Endodermal cell (in vitro differentiated cells): ENCODE data around the gene CGB1. TPM values are rescaled to one million over a fixed set of nuclear protein-coding genes. Genes with fewer than 3 reads are reported as not detected.

ENCODE experiments used
- DNase-seq: peaks from one replicate; pipeline ENCODE4 v3.0.0-alpha.2; 2017
- H3K27ac ChIP-seq: 2 replicates; pipeline ENCODE4 v1.5.1; 2013; ENCODE audit warnings: mild to moderate bottlenecking, low read depth, low read length, moderate library complexity
- H3K27me3 ChIP-seq: 2 replicates; pipeline ENCODE4 v1.6.1; 2013; ENCODE audit warnings: mild to moderate bottlenecking, low read length, moderate library complexity; ENCODE audit not compliant: insufficient read depth, control insufficient read depth, poor library complexity, severe bottlenecking
- H3K36me3 ChIP-seq: 2 replicates; pipeline ENCODE4 v1.7.0; 2013; ENCODE audit warnings: mild to moderate bottlenecking, low read length, moderate library complexity; ENCODE audit not compliant: control insufficient read depth, insufficient read depth
- H3K4me1 ChIP-seq: one replicate; pipeline ENCODE4 v1.7.0; 2013; ENCODE audit warnings: low read length; ENCODE audit not compliant: control insufficient read depth, insufficient read depth
- H3K4me3 ChIP-seq: 2 replicates; pipeline ENCODE4 v1.5.1; 2013; ENCODE audit warnings: mild to moderate bottlenecking, low read length, moderate library complexity
- H3K9ac ChIP-seq: 2 replicates; pipeline ENCODE4 v1.6.1; 2013; ENCODE audit warnings: mild to moderate bottlenecking, low read length, moderate library complexity; ENCODE audit not compliant: poor library complexity, severe bottlenecking; ENCODE audit errors: extremely low read depth
- H3K9me3 ChIP-seq: 2 replicates; pipeline ENCODE4 v1.6.1; 2013; ENCODE audit warnings: mild to moderate bottlenecking, low read length, moderate library complexity; ENCODE audit not compliant: control insufficient read depth
- H3K27ac Mint-ChIP-seq: 2 replicates; pipeline ENCODE4 v1.8.0; 2020; ENCODE audit warnings: mixed read lengths
- H3K27me3 Mint-ChIP-seq: 2 replicates; pipeline ENCODE4 v1.8.0; 2021; ENCODE audit warnings: mild to moderate bottlenecking, mixed read lengths; ENCODE audit not compliant: insufficient read depth
- H3K36me3 Mint-ChIP-seq: 2 replicates; pipeline ENCODE4 v1.8.0; 2020; ENCODE audit warnings: low read depth, mixed read lengths
- H3K4me1 Mint-ChIP-seq: 2 replicates; pipeline ENCODE4 v1.8.0; 2020; ENCODE audit warnings: mixed read lengths
- H3K4me3 Mint-ChIP-seq: 2 replicates; pipeline ENCODE4 v1.8.0; 2020; ENCODE audit warnings: mild to moderate bottlenecking, moderate library complexity, mixed read lengths
- H3K9me3 Mint-ChIP-seq: 2 replicates; pipeline ENCODE4 v1.8.0; 2020; ENCODE audit warnings: mild to moderate bottlenecking, mixed read lengths
- WGBS, 2 experiments: methylation state at CpG; one replicate each; pipeline versions ENCODE4 v1.1.5 to v1.1.7; 2013; ENCODE audit warnings: missing lambda C conversion rate in 2 of 2, mixed read lengths in 1 of 2; ENCODE audit not compliant: insufficient coverage in 1 of 2, insufficient read length in 1 of 2; 5-methylcytosine and 5-hydroxymethylcytosine counted together
- total RNA-seq, 2 donors: library from RNA; stranded (reverse); fragmentation: NEBNext Ultra II Directional in 1 of 2; extraction: Animal tissue kit (Norgen Biotek cat#: 25700) in 1 of 2; gene quantifications; 2 replicates in 1 of 2; 3 replicates in 1 of 2; pipeline ENCODE4 v1.2.1, GENCODE V29; 2021
- TF ChIP-seq, protein P1 (sequence below): fragments of 200-600 bp; sonication (generic); conservative IDR thresholded peaks from 2 replicates; pipeline ENCODE4 v1.5.0; 2021; ENCODE audit warnings: antibody characterized with exemption, mild to moderate bottlenecking

Gene CGB1
- total RNA-seq, 2 donors from 2014 or later = not detected

DNA sequence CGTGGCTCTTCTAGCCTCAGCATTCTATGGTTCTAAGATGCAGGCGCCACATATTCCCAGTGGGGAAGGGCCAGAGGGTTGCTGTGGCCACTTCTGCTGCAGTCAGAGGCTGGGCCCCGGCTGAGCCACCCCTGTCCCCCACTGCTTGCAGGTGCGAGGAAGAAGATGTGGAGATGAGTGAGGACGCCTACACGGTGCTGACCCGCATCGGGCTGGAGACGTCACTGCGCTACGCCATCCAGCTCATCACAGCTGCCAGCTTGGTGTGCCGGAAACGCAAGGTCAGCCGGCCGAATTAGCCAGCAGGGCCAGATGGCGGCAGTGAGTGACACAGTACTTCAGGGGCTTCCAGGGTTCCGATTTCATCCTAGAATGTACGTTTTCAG lies 21.8 kb downstream of the CGB1 start:
- H3K27me3 ChIP-seq = peaks cover 12% of the 10 kb centered on the region
- Mint-ChIP-seq H3K36me3 (peaks cover 36% of the 10 kb centered on the region), H3K27me3 (peaks cover 19% of the 10 kb centered on the region)

DNA sequence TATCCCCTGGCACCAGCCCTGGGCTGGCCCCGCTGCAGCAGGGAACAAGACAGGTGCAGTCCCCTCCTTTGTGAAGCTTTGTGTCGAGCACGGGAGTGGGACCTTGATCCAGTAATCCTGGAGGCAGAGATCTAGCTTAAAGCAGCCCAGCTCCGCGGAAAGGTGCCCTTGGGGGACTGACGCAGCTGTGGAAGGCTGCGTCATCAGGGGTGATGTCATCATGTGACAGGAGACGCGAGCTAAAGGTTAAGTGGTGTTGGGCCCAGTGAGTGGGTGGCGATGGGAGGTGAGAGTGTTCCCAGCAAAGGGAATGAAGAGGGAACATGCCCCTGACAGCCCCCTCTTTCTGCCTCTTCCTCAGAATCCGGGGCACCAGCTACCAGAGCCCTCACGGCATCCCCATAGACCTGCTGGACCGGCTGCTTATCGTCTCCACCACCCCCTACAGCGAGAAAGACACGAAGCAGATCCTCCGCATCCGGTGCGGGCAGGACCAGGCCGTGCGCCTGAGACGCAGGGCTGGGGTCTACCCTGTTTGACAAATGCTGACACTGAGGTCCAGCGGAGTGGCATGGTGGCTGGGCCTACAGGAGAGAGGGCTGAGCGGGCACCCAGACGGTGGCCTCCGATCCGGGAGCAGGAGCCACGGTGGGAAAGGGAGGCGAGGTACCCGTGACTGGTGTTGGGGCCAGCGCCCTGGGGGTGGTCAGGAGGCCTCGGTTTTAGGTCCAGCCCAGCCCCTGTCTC lies 22.4 kb downstream of the CGB1 start:
- Histone ChIP-seq H3K9ac (no peak overlapping the region), H3K27ac (no peak overlapping the region), H3K36me3 (peaks cover 12% of the 10 kb centered on the region), H3K4me3 (no peak overlapping the region), H3K27me3 (peaks cover 12% of the 10 kb centered on the region), H3K4me1 (no peaks in the 10 kb centered on the region), H3K9me3 (no peaks in the 10 kb centered on the region)
- peaks cover 36% of the 10 kb centered on the region for H3K36me3 Mint-ChIP-seq
- H3K27me3 Mint-ChIP-seq = peaks cover 14% of the 10 kb centered on the region
- 94 to 95% methylated on average over 20 to 32 of the region's 32 CpGs for WGBS, 2 experiments
- TF ChIP-seq, protein P1, sequence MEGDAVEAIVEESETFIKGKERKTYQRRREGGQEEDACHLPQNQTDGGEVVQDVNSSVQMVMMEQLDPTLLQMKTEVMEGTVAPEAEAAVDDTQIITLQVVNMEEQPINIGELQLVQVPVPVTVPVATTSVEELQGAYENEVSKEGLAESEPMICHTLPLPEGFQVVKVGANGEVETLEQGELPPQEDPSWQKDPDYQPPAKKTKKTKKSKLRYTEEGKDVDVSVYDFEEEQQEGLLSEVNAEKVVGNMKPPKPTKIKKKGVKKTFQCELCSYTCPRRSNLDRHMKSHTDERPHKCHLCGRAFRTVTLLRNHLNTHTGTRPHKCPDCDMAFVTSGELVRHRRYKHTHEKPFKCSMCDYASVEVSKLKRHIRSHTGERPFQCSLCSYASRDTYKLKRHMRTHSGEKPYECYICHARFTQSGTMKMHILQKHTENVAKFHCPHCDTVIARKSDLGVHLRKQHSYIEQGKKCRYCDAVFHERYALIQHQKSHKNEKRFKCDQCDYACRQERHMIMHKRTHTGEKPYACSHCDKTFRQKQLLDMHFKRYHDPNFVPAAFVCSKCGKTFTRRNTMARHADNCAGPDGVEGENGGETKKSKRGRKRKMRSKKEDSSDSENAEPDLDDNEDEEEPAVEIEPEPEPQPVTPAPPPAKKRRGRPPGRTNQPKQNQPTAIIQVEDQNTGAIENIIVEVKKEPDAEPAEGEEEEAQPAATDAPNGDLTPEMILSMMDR = no peak
- no peak for DNase-seq
- no peak overlapping the region for H3K27ac Mint-ChIP-seq
- no peak overlapping the region for H3K4me3 Mint-ChIP-seq
- peaks cover 4% of the 10 kb centered on the region for H3K4me1 Mint-ChIP-seq
- H3K9me3 Mint-ChIP-seq = no peaks in the 10 kb centered on the region

More for the DNA sequence above, 21.8 kb downstream of the CGB1 start:
- Histone ChIP-seq H3K9me3 (no peaks in the 10 kb centered on the region), H3K36me3 (peaks cover 12% of the 10 kb centered on the region), H3K4me1 (no peaks in the 10 kb centered on the region), H3K9ac (no peak overlapping the region), H3K27ac (no peak overlapping the region), H3K4me3 (no peak overlapping the region)
- Mint-ChIP-seq H3K4me1 (peaks cover 4% of the 10 kb centered on the region), H3K9me3 (no peaks in the 10 kb centered on the region), H3K27ac (no peak overlapping the region), H3K4me3 (no peak overlapping the region)
- 89 to 94% methylated on average over 12 to 18 of the region's 18 CpGs for WGBS, 2 experiments
- no peak for DNase-seq
- TF ChIP-seq, protein P1 = no peak

DNA sequence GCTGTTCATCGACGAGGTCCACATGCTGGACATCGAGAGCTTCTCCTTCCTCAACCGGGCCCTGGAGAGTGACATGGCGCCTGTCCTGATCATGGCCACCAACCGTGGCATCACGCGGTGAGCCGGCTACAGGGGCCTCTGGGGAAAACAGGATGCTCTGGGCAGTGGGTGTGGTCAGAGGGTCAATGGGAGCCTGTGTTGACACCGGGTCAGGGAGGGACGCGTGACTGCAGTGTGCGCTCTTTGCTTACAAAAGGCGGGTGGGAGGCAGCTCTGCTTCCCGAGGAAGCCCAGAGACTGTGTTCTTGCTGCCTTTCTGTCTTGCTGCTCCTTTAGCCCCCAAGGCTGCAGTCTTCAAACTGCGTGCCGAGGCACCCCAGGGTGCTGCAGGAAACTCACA lies 25.5 kb downstream of the CGB1 start:
- Histone ChIP-seq H3K27ac (no peak overlapping the region), H3K27me3 (no peaks in the 10 kb centered on the region), H3K9me3 (no peaks in the 10 kb centered on the region), H3K9ac (no peak overlapping the region), H3K36me3 (peaks cover 22% of the 10 kb centered on the region), H3K4me1 (no peaks in the 10 kb centered on the region), H3K4me3 (no peak overlapping the region)
- no peaks in the 10 kb centered on the region for H3K4me1 Mint-ChIP-seq
- no peak overlapping the region for H3K4me3 Mint-ChIP-seq
- TF ChIP-seq, protein P1 = no peak
- H3K27me3 Mint-ChIP-seq = no peaks in the 10 kb centered on the region
- H3K9me3 Mint-ChIP-seq = no peaks in the 10 kb centered on the region
- peaks cover 45% of the 10 kb centered on the region for H3K36me3 Mint-ChIP-seq
- 89 to 92% methylated on average over 8 to 17 of the region's 17 CpGs for WGBS, 2 experiments
- DNase-seq = no peak
- H3K27ac Mint-ChIP-seq = no peak overlapping the region
